ENCODE data around the gene CEBPA. TPM values are rescaled to one million over a fixed set of nuclear protein-coding genes. Genes with fewer than 3 reads are reported as not detected.

The CEBPA gene
- total RNA-seq, 6 experiments from 2014 or later: 53.9 to 163 (median 119) TPM

DNA sequence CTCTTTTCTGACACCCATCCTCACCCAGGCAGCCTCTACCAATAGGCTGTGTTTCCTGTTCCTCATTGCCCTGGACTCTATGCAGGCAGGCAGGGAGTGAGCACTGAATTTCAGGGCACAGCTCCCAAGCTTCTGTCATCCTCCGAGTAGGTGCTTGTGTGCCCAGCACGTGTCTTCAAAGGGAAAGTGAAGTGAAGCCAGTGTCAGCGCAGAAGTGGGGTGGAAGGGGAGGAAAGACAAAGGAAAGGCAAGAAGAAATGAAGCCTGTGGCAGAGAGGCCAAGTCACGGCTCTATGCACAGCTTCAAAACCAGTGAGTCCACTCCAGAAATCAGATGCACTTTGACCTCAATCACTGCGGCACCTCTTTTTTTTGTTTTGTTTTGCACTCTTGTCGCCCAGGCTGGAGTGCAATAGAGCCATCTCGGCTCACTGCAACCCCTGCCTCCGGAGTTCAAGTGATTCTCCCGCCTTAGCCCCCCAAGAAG lies 16.9 kb downstream of the CEBPA start:
- H3K9me3 ChIP-seq: no peaks in the 10 kb centered on the region
- peak in 2 of 3 donors; percentile 58 to 67 for DNase-seq
- peaks cover 0 to 49% (median 16%) of the 10 kb centered on the region in 4 donors for H3K4me1 ChIP-seq
- no peaks in the 10 kb centered on the region for H3K27me3 ChIP-seq
- H3K27ac ChIP-seq: peak overlapping the region in 2 of 3 donors; percentile 71 to 84
- no peak overlapping the region for H3K4me3 ChIP-seq
- 28% methylated on average over 9 of the region's 9 CpGs for WGBS (ENCODE audit: insufficient coverage, low coverage, low lambda C conversion rate, missing lambda C conversion rate)
- peak; percentile 56 to 79 (median 72) for ATAC-seq
- no peak for TF ChIP-seq POLR2A (IDR thresholded peaks at IDR 0.05)
- TF ChIP-seq, protein P1, sequence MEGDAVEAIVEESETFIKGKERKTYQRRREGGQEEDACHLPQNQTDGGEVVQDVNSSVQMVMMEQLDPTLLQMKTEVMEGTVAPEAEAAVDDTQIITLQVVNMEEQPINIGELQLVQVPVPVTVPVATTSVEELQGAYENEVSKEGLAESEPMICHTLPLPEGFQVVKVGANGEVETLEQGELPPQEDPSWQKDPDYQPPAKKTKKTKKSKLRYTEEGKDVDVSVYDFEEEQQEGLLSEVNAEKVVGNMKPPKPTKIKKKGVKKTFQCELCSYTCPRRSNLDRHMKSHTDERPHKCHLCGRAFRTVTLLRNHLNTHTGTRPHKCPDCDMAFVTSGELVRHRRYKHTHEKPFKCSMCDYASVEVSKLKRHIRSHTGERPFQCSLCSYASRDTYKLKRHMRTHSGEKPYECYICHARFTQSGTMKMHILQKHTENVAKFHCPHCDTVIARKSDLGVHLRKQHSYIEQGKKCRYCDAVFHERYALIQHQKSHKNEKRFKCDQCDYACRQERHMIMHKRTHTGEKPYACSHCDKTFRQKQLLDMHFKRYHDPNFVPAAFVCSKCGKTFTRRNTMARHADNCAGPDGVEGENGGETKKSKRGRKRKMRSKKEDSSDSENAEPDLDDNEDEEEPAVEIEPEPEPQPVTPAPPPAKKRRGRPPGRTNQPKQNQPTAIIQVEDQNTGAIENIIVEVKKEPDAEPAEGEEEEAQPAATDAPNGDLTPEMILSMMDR (IDR thresholded peaks at IDR 0.05): no peak
- no peaks in the 10 kb centered on the region for H3K36me3 ChIP-seq
- intact Hi-C loops (cut with DNase I): no loop called here

GRCh38 chr19:33284756-33285155 lies 17.6 kb downstream of the CEBPA start:
- Histone ChIP-seq H3K36me3 (no peaks in the 10 kb centered on the region), H3K9me3 (no peaks in the 10 kb centered on the region), H3K4me3 (no peak overlapping the region), H3K27me3 (no peaks in the 10 kb centered on the region), H3K27ac (peak overlapping the region in 2 of 3 donors; percentile 71 to 84), H3K4me1 (peaks cover 0 to 45% (median 14%) of the 10 kb centered on the region in 4 donors)
- WGBS (ENCODE audit: insufficient coverage, low coverage, low lambda C conversion rate, missing lambda C conversion rate): 80% methylated on average over 5 of the region's 7 CpGs
- no peak for ATAC-seq
- DNase-seq: peak in 1 of 3 donors; percentile 17
- TF ChIP-seq, protein P1 (IDR thresholded peaks at IDR 0.05): no peak
- no peak for TF ChIP-seq POLR2A (IDR thresholded peaks at IDR 0.05)
- intact Hi-C loops (cut with DNase I): no loop called here

DNA sequence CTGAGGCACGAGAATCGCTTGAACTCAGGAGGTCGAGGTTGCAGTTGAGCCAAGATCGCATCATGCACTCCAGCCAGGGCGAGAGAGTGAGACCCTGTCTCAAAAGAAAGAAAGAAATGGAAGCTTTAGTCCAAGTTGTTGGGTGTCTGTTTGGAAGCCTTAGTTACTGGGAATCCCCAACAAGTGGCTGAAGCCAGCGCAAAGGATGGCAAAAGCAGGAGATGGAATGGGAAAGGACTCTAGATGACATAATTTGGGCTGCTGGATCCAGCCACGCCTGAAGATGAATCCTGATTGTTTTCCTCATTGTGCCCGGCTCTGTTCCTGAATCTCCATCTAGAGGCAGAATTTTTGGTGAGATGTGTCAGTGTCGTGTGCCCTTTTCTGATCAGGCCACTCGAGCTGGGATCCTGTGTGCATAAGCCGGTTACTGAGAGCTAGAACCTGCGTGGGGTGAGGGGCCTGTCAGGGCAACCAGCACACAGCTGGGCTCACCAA lies 18.1 kb downstream of the CEBPA start:
- H3K9me3 ChIP-seq: no peaks in the 10 kb centered on the region
- ATAC-seq (no peak), DNase-seq (peak in 1 of 3 donors; percentile 25)
- H3K27ac ChIP-seq: peak overlapping the region in 1 of 3 donors; percentile 84
- no peak for TF ChIP-seq POLR2A (IDR thresholded peaks at IDR 0.05)
- TF ChIP-seq, protein P1 (IDR thresholded peaks at IDR 0.05): no peak
- 87% methylated on average over 5 of the region's 12 CpGs for WGBS (ENCODE audit: insufficient coverage, low coverage, low lambda C conversion rate, missing lambda C conversion rate)
- intact Hi-C loops (cut with DNase I): no loop called here
- H3K27me3 ChIP-seq: no peaks in the 10 kb centered on the region
- no peak overlapping the region for H3K4me3 ChIP-seq
- H3K4me1 ChIP-seq: peaks cover 0 to 45% (median 15%) of the 10 kb centered on the region in 4 donors
- no peaks in the 10 kb centered on the region for H3K36me3 ChIP-seq

GRCh38 chr19:33283589-33283988 lies 18.7 kb downstream of the CEBPA start:
- no peaks in the 10 kb centered on the region for H3K27me3 ChIP-seq
- H3K4me3 ChIP-seq: no peak overlapping the region
- H3K4me1 ChIP-seq: peaks cover 0 to 49% (median 18%) of the 10 kb centered on the region in 4 donors
- no peaks in the 10 kb centered on the region for H3K9me3 ChIP-seq
- no peak overlapping the region for H3K27ac ChIP-seq
- ATAC-seq (no peak), DNase-seq (no peak)
- intact Hi-C loops (cut with DNase I): no loop called here
- no peaks in the 10 kb centered on the region for H3K36me3 ChIP-seq
- 87% methylated on average over 4 of the region's 6 CpGs for WGBS (ENCODE audit: insufficient coverage, low coverage, low lambda C conversion rate, missing lambda C conversion rate)
- TF ChIP-seq, protein P1 (IDR thresholded peaks at IDR 0.05): no peak
- no peak for TF ChIP-seq POLR2A (IDR thresholded peaks at IDR 0.05)
